ENCODE results near the gene ARHGAP20.

- TF ChIP-seq CTCF (conservative IDR thresholded peaks at IDR 0.05) (no peak), EZH2 (IDR thresholded peaks at IDR 0.05; ENCODE audit: low read depth) (no peak)
Measured at GRCh38 chr11:110757962-110758755, 45.9 kb upstream of the ARHGAP20 start.

Measured in PC-9 (cell line).